Duodenal mucosa (tissue), 2 donors: ENCODE measurements around the gene CPXM2.

Source experiments
- H3K27ac ChIP-seq: one replicate; pipeline ENCODE4 v1.7.0; 2013; ENCODE audit warnings: low read depth, low read length
- H3K27me3 ChIP-seq, 2 donors: one replicate each; pipeline ENCODE4 v1.7.0; 2013; ENCODE audit warnings: low read length in 2 of 2, control low read depth in 1 of 2; ENCODE audit not compliant: insufficient read depth in 2 of 2, control insufficient read depth in 1 of 2
- H3K36me3 ChIP-seq, 2 donors: one replicate each; pipeline ENCODE4 v1.7.0; 2013; ENCODE audit warnings: low read length in 2 of 2, control low read depth in 1 of 2; ENCODE audit not compliant: insufficient read depth in 2 of 2, control insufficient read depth in 1 of 2
- H3K4me1 ChIP-seq, 2 donors: one replicate each; pipeline ENCODE4 v1.7.0; 2013; ENCODE audit warnings: low read length in 2 of 2, control low read depth in 1 of 2; ENCODE audit not compliant: insufficient read depth in 2 of 2, control insufficient read depth in 1 of 2
- H3K4me3 ChIP-seq, 2 donors: one replicate each; pipeline ENCODE4 v1.7.0; 2013; ENCODE audit warnings: low read length in 2 of 2, low read depth in 1 of 2
- H3K9ac ChIP-seq, 2 donors: one replicate each; pipeline ENCODE4 v1.7.0; 2013; ENCODE audit warnings: low read length in 2 of 2, low read depth in 1 of 2
- H3K9me3 ChIP-seq, 2 donors: one replicate each; pipeline ENCODE4 v1.7.0; 2013; ENCODE audit warnings: low read length in 2 of 2, control low read depth in 1 of 2; ENCODE audit not compliant: control insufficient read depth in 1 of 2

CPXM2 gene

GRCh38 chr10:123795196-123795780 lies 96.3 kb downstream of the CPXM2 start:
- H3K27ac ChIP-seq: no peak overlapping the region
- no peaks in the 10 kb centered on the region for H3K9me3 ChIP-seq
- H3K4me3 ChIP-seq: no peak overlapping the region
- no peaks in the 10 kb centered on the region for H3K27me3 ChIP-seq
- H3K4me1 ChIP-seq: no peaks in the 10 kb centered on the region
- H3K9ac ChIP-seq: no peak overlapping the region
- H3K36me3 ChIP-seq: no peaks in the 10 kb centered on the region

DNA sequence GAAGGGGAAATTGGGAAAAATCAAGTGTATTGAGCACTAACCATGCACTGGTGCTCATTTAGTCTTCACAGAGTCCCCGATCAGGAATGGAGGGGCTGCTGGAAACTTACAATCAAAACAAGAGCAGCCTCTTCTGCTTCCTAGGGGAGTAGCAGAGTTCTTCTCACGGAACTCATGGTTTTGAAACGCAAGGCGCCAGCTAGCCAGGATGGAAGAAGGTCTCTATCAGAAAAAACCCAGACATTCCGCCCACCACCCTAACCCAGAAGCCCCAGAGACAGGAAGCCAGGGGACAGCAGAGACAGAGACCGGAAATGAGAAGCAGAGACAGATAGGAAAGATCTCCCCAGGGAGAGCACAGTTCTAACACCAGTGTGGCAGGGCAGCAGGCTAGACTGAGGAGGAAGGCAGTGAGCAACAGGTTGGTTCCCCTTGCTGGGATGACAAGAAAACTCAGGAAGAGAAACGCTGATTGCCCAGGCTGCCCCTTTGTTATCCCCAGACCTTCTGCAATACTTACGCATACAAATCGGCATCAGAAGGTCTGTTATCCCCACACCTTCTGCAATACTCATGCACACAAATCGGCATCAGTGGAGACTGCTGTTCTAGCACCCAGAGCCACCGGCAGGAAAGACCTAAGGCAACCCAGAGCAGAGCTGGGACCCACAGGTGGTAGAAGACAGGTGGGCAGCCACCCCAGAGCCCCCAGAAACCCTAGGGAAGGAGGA lies 99.2 kb downstream of the CPXM2 start:
- no peak overlapping the region for H3K27ac ChIP-seq
- H3K27me3 ChIP-seq: no peaks in the 10 kb centered on the region
- H3K9ac ChIP-seq: no peak overlapping the region
- H3K36me3 ChIP-seq: no peaks in the 10 kb centered on the region
- H3K9me3 ChIP-seq: no peaks in the 10 kb centered on the region
- no peaks in the 10 kb centered on the region for H3K4me1 ChIP-seq
- H3K4me3 ChIP-seq: no peak overlapping the region

- no peaks in the 10 kb centered on the region for H3K4me1 ChIP-seq
- H3K36me3 ChIP-seq: no peaks in the 10 kb centered on the region
- H3K9ac ChIP-seq: no peak overlapping the region
- H3K9me3 ChIP-seq: no peaks in the 10 kb centered on the region
- no peak overlapping the region for H3K4me3 ChIP-seq
- H3K27ac ChIP-seq: no peak overlapping the region
- H3K27me3 ChIP-seq: no peaks in the 10 kb centered on the region
Observed at GRCh38 chr10:123790132-123790885, 101.3 kb downstream of the CPXM2 start.

- Histone ChIP-seq H3K9ac (no peak overlapping the region), H3K4me1 (no peaks in the 10 kb centered on the region), H3K27ac (no peak overlapping the region), H3K9me3 (no peaks in the 10 kb centered on the region), H3K27me3 (no peaks in the 10 kb centered on the region), H3K36me3 (no peaks in the 10 kb centered on the region), H3K4me3 (no peak overlapping the region)
Observed at GRCh38 chr10:123788981-123789380, 102.6 kb downstream of the CPXM2 start.

GRCh38 chr10:123787566-123787965 lies 104.0 kb downstream of the CPXM2 start:
- no peaks in the 10 kb centered on the region for H3K9me3 ChIP-seq
- H3K36me3 ChIP-seq: no peaks in the 10 kb centered on the region
- H3K4me3 ChIP-seq: no peak overlapping the region
- no peaks in the 10 kb centered on the region for H3K4me1 ChIP-seq
- no peak overlapping the region for H3K27ac ChIP-seq
- no peak overlapping the region for H3K9ac ChIP-seq
- H3K27me3 ChIP-seq: no peaks in the 10 kb centered on the region

DNA sequence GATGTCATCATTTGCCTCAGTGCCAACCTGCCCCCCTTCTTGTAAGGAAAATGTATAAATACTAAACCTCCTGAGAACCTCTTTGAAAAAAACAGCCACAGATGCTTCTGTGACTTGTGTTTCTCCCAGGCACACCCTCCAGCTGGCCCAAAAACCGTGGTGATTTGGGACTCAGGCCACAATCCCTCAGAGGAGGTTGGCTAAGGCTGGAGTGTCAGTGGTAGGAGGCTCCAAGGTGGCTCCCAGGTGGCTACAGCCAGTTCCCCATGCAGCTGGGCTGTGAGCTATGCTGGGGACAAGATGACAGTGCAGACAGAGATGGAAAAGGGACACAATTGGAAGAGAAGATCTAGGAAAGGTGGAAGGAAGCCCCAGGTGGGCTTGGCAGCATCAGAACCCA lies 104.7 kb downstream of the CPXM2 start:
- no peaks in the 10 kb centered on the region for H3K27me3 ChIP-seq
- no peaks in the 10 kb centered on the region for H3K4me1 ChIP-seq
- H3K4me3 ChIP-seq: no peak overlapping the region
- no peak overlapping the region for H3K27ac ChIP-seq
- no peaks in the 10 kb centered on the region for H3K36me3 ChIP-seq
- no peak overlapping the region for H3K9ac ChIP-seq
- no peaks in the 10 kb centered on the region for H3K9me3 ChIP-seq

- no peak overlapping the region for H3K27ac ChIP-seq
- H3K27me3 ChIP-seq: no peaks in the 10 kb centered on the region
- no peak overlapping the region for H3K9ac ChIP-seq
- H3K4me3 ChIP-seq: no peak overlapping the region
- no peaks in the 10 kb centered on the region for H3K4me1 ChIP-seq
- H3K36me3 ChIP-seq: no peaks in the 10 kb centered on the region
- no peaks in the 10 kb centered on the region for H3K9me3 ChIP-seq
Observed at GRCh38 chr10:123786306-123786705, 105.3 kb downstream of the CPXM2 start.

GRCh38 chr10:123784646-123785045 lies 107.0 kb downstream of the CPXM2 start:
- Histone ChIP-seq H3K9ac (no peak overlapping the region), H3K36me3 (no peaks in the 10 kb centered on the region), H3K27ac (no peak overlapping the region)

GRCh38 chr10:123784216-123784615 lies 107.4 kb downstream of the CPXM2 start:
- no peaks in the 10 kb centered on the region for H3K36me3 ChIP-seq
- no peak overlapping the region for H3K27ac ChIP-seq
- H3K9ac ChIP-seq: no peak overlapping the region
- no peaks in the 10 kb centered on the region for H3K4me1 ChIP-seq
- H3K4me3 ChIP-seq: no peak overlapping the region
- H3K27me3 ChIP-seq: no peaks in the 10 kb centered on the region
- H3K9me3 ChIP-seq: no peaks in the 10 kb centered on the region

More at GRCh38 chr10:123784646-123785045, 107.0 kb downstream of the CPXM2 start:
- H3K4me3 ChIP-seq: no peak overlapping the region
- no peaks in the 10 kb centered on the region for H3K27me3 ChIP-seq
- H3K4me1 ChIP-seq: no peaks in the 10 kb centered on the region
- H3K9me3 ChIP-seq: no peaks in the 10 kb centered on the region

GRCh38 chr10:123783296-123783695 lies 108.3 kb downstream of the CPXM2 start:
- Histone ChIP-seq H3K9ac (no peak overlapping the region), H3K27ac (no peak overlapping the region), H3K4me1 (no peaks in the 10 kb centered on the region), H3K4me3 (no peak overlapping the region), H3K36me3 (no peaks in the 10 kb centered on the region), H3K27me3 (no peaks in the 10 kb centered on the region), H3K9me3 (no peaks in the 10 kb centered on the region)
